Renal cortex interstitium (tissue), 11 donors: Measurements from ENCODE around the gene PTPN20. TPM values are rescaled to one million over a fixed set of nuclear protein-coding genes. Genes with fewer than 3 reads are reported as not detected.

Experiments
- DNase-seq, 11 donors: peaks; one replicate each; pipeline ENCODE4 v3.0.0-alpha.2; 2013; ENCODE audit warnings: low read depth in 9 of 11, low spot score in 4 of 11; ENCODE audit errors: extremely low read depth in 1 of 11
- polyA plus RNA-seq, 3 donors: library from polyadenylated mRNA; unstranded; fragments of 120-200 nt; gene quantifications; one replicate each; pipeline ENCODE4 v1.2.1, GENCODE V29; 2013; ENCODE audit not compliant: insufficient read length in 3 of 3

The PTPN20 gene
- polyA plus RNA-seq, 3 donors, result 2.4 to 6.1 (median 2.8) TPM

DNA sequence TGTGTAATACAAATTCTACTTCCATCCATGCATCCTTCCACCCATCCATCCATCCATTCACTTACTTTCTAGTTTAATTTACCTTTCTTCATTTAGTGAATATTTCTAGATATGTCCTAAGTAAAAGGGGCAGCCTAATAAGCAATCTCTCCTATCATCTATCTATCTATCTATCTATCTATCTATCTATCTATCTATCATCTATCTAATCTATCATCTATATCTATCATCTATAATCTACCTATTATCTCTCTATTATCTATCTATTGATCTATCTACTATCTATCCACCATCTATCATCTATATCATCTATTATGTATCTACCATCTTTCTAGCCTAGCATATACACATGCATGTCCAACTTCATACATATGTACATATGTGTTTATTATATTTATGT lies 104.2 kb downstream of the PTPN20 start:
- no peak for DNase-seq

DNA sequence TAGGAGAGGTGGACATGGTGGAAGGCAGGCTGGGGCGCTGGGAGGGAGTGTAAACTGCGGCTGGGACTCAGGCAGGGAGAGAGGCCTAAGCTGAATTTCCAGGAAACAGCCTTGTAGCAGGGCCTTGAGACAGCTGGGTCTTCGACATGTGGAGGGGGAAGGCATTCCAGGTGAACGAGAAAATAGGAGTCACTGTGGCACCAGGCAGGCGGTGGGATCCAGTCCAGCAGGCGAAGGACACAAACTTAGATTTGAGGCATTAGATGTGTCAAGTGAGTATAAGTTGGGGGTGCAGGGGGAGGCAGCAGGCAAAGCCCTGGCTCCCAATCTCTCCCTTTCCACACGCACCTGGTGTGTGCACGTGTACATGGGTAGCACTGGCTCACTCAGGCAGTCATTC lies 105.3 kb downstream of the PTPN20 start:
- DNase-seq, result no peak

DNA sequence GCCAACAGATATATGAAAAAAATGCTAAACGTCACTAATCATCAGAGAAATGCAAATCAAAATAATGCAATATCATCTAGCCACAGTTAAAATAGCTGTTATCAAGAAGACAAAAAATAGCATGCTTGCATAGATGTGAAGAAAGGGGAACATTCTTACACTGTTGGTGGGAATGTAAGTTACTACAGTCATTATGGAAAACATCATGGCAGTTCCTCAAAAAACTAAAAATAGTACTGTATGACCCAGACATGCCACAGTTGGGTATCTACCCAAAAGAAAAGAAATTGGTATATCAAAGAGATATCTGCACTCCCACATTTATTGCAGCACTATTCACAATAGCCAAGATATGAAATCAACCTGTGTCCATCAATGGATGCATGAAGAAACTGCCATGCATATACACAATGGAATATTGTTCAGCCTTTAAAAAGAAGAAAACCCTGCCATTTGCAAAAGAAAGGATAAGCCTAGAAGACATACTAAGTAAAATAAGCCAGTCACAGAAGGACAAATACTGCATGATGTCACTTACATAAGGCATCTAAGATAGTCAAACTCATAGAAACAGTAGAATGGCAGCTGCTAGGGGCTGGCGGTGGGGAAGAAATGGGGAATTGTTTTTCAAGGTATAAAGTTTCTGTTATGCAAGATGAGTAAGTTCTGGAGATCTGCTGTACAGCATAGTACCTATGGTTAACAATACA lies 107.0 kb downstream of the PTPN20 start:
- no peak for DNase-seq

DNA sequence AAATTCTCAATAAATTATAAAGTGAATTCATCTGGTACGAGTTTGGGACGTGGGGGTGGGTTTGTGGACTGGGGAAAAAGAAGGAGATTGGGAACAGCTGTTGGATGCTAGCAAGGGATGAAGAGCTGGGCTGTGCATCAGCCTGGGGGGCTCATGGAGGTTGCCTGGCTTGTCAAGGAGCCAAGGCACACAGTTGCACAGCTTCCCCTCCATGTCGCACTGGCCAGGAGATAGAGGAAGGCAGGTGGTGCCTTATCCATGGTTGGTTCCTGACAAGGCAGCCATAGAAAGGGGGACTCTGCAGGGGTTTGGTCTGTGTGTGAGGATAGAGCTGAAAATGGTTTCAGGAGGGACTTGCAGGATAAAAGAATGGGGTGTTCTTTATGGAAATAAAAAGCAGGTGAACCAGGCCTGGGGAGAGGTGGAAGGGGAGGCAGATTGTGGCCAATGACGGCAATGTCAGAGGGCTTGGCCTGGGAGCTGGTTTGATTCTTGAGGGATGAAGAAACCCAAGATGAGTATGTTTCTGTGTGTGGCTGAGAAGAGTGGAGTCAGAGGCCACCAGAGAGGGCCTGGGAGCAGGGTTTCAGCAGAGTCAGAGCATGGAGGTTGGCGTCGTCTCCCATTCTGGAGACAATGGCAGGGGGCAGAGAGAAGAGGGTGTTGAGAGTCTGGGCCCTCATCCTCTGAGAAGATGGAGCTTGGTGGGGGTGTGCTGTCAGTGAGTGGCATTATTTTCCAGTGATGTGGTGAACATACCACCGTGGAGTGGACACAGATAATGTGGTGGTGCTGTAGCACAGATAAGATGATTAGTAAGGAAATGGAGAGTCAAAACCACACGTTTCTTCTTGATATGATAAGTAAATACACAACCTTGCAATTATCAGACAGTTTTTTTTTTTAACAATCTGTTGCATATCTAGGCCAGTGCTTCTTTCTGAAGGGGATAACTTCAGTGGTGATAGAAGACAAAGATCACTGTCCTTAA lies 108.2 kb downstream of the PTPN20 start:
- no peak for DNase-seq

DNA sequence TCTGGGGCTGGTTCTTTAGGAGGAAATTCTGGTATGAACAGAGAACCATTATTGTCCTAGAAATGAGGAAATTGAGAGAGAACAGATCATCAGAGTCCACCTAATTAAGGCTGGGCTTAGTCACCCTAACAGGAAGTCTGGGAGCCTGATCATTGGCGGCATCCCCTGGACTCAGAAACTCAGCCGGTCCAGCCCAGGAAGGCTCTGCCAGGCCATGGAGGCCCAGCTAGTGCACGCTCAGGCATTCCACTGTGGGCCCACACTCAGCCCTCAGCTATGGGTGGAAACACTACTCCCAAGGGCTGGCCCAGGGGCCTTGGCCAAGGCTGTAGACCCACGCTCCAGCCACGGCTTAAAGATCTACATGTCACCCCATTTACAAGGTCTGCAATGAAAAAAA lies 109.2 kb downstream of the PTPN20 start:
- no peak for DNase-seq

DNA sequence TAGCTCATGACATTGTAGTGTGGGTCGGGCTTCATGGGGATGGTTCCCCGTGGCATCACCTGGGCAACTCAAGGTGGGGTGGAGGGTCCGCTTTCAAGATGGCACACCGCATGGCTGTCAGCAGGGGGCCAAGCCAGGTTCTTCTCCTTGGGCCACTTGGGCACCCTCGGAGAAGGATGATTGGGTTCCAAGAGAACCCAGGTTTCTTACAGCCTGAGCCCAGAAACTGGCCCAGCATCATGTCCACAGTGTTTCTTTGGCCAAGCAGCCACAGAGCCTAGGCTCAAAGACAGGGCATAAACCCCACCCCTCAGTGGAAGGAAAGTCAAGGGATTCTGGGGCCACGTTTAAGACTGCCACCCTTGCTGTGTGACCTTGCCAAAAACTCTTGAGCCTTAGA lies 110.6 kb downstream of the PTPN20 start:
- no peak for DNase-seq

DNA sequence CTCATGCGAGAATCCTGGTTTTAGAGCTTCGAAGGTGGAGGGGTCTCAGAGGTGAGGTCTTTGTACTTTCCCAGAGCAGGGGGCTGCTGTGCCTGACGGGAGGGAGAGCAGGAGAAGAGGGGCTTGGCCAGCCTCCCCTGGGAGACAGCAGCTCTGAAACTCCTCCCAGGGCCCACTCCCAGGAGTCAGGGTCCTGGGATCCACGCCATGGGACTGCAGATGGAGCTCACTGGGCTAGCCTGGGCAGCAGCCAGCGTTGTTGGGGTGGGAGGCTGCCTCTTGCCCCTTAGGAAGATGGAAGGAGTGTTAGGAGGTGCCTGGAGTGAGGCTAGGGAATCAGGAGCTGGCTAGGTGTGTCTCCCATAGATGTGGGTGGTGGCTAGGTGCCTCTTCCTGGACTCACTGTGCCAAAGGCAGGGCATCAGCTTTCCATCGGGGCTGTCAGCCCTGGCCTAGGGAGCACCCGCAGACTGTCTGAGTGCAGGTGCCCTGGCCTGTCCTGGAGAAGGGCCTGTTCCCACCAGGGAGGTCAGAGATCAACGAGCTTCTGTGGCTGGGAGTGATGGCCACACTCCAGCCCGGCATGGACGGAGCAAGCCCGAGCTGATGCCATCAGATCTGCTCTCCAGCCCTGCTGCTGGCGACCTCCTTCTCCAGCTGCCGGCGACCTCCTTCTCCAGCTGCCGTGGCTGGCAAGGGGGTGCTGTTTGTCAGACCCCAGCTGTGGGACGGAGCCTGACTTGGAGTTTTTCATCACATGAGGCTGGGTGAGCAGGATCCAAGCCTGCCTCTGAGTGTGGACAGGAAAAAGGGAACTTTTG lies 111.3 kb downstream of the PTPN20 start:
- no peak for DNase-seq

DNA sequence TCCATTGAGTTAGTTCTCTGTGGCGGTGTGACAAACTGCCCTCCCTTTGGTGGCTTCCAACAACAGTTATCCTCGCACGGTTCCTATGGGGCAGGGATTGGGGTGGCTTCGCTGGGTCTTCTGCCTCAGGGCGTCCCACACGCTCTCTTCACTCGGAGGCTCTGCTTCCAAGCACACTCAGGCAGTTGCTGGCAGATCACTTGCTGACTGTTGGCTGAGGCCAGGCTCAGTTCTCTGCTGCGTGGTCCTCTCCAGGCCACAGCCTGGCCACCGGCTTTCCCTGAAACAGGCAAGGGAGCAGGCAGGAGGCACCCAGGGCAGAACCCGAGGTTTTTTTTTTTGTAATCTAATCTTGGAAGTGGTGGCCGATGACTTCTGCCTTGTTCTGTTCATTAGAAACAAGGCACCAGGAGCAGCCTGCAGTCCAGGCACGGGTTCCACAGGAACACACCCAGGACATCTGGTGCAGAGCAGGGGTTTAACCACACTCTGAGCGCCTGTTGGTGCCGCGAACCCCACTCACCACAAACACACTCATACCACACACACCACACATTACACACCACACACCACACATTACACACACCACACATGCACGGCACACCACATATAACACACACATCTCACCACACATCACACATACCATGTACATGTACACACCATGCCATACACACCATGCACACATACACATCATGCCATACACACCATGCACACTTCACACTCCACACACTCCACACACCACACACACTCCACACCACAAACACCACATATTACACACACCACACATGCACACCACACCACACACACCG lies 112.2 kb downstream of the PTPN20 start:
- DNase-seq, result no peak

DNA sequence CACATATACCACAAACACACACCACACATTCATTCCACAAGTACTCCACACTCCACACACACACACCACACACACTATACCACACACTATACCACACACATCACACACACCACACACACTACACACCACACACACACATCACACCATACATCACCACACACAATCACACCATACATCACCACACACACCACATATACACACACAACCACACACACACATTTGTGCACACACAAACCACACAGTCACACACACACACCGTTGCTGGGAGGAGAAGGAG lies 112.8 kb downstream of the PTPN20 start:
- no peak for DNase-seq

DNA sequence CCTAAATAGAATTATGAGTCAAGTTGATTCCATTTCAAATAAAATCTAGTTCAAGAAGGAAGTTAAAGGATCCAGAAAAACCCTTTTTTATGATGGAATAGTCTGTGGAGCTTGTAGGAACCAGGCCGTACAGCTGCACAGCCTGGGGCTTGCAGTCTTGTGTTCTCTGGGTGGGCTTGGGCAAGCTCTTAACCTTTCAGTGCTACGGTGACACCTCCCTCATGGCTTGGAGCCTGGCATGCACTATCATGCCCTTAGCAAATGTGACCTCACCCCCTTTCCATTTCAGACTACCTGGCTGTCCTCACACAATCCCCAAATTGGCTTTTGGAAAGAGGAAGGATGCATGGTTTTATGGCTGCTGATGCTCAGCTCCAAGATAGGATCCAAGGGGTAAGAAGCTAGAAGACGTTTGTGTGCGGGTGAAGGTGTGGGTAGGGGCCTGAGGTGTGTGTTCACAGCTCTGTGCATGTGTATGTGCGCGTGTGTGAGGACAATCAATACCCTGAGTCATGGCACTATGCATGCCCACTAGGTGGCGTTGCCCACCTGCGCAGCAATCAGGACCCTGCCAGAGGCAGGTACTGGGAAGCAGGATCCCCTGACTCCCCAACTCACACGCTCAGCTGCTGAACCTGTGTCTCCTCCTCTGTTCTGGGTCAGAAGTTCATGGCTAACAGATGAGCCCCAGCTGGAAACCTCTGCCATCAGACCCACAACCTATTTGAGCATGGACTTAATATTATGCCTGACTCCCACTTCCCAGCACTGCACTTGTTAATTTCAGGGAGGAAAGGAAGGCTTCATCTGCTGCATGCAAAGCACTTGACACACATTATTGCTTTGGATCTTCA lies 113.4 kb downstream of the PTPN20 start:
- peak in 8 of 11 donors; percentile 17 to 53 (median 41) for DNase-seq

DNA sequence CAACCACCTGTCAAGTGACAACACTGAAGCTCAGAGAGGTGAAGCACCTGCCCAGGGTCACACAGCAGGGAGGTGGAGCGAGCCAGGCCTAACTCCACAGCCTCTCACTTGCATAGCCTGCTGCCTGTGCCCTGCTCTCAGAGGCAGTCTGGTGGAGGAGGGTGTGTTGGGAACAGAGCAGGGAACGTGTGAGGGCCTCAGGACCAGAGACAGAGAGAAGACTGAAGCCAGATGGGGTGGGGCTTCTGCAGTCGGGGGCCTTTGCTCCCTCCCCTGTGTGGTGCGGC lies 114.0 kb downstream of the PTPN20 start:
- no peak for DNase-seq

DNA sequence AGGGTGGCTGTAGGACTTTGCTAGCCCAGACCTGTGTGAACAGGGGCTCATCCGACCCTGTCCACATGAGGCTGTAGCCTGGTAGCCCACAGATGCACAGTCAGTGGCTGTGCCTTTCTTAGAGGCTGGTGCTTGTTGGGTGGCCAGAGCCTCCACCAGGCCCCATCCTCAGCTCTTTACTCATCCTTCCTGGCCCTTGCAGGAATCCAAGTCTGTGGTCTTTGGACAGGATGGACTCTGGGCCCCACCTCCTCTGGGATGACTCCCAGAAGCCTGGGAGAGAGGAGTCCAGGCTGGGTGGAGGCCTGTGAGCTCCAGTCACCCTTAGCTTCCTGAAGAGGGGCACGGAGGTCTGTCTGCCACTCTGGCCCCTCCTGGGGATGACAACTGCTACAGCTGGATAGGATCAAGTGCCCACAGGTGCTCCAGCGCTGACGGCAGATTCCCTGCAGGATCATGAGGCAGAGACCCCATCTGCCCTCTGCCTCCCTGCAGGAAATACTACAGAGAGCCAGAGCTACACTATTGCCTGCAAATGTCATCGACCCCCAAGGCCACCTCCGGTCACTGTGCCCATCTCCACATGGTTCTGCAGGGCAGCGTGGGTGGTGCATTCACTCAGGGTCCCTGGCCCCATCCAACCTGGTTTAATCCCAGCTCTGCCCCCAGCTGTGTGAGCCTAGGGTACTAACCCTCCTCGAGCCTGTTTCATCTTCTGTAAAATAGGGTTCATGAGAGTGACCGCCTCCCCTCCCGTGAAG lies 114.5 kb downstream of the PTPN20 start:
- DNase-seq, result no peak

DNA sequence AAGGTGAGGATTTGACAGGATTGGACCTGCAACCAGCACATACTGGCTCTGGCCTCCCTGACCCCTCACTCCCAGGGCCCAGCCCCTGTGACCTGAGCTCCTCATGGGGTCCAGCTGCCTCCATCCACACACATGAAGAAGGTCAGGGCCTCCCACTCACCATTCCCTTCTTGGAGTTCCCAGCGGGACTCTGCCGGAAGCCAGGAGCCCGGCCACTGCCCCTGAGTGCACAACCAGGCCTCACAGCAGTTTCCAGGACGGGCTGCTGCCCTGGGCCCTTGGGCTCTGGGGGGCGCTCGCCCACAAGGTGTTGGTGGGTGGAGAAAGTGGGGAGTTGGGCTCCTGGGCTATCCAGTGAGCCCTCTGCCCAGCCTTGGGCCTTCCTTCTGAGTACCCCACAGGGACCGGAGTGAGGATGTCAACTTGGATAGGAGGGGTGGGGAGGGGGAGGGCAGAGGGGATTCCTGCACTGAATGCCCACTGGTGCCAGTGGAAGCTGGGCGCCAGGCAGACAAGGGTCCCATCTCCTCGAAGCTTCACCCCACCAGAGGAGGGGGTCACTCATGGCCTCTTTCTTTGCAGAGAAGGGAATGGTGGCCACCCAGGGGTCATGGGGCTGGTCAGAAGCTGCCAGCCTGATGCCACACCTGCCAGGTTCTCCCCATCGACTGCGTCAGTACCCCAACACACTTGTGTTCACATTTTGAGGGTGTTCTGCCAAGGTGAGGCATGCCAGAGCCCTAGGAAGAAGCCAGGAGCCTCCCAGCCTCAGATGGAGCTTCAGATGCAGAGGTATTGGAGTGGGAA lies 115.3 kb downstream of the PTPN20 start:
- DNase-seq, result no peak

DNA sequence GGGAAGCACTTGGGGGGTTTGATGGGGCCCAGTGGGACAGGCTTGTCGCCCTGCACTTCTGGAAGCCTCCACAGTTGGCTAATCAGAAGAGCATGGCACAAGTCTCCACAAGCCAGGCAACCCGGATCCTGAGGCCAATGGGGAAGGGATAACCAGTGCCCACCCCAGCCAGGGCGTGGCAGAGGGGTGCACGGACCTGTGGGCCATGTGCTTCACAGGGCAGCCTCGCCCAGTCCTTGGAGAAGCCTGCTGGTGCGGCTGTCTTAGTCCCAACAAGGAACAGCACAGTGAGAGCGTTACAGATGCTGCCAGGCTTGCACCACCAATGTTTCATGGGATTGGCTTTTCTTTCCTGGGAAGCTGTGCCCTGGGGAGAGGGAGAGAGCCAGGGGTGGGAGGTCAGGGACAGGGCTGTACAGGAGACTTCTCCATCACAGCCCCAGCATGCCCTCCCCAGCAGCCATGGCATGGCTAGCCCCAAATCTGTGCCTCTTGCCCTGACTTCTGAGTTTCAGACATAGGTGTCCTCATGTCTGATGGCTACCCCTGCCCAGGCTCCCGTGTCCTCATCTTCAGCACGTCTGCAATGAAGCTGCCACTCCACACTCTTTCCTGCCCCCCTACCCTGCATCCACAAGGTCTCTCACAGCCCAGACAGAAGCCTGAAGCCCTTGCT lies 116.0 kb downstream of the PTPN20 start:
- no peak for DNase-seq

DNA sequence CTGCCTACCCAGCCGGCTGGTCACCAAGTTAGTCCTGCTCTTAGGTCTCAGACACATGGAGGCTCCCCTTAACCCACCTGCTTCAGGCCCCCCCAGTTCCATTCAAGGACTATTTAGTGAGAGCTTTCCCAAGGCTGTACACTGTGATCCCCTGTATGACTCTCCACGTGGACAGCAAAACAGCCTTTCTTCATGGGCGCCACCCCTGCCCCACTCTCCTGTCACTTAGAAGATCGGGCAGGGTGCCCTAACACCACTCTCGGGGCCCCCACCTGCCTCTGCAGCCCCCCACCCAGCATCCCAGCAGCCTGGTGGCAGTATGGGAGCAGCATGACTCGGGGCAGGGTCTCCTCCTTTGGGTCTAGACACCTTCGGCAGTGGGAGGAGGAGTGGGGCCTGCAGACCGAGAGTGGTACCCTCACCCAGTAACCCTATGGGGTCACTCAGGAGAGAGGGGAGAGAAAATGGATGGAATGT lies 116.6 kb downstream of the PTPN20 start:
- no peak for DNase-seq

DNA sequence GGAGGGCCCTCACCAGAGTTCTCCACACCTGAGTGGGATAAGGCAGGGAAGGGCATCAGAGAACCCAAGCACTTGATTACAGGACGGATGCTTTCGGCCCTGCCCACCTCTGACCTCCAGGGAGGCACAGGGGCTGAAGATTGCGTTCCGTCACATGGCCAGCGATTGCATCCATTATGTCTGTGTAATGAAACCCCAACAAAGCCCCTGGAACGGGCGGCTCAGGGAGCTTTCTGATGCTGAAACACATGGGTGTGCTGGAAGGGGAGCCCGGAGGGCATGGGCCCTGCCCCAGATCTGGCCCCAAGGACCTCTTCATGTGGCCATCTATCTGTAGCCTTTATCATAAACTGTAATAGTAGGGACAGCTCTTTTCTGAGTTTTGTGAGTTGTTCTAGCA lies 117.2 kb downstream of the PTPN20 start:
- no peak for DNase-seq
